Measurements from ENCODE around the gene SLC39A12. TPM values are rescaled to one million over a fixed set of nuclear protein-coding genes. Genes with fewer than 3 reads are reported as not detected.

The SLC39A12 gene
- total and polyA plus RNA-seq, 2 of the 8 experiments (the other 6 are each of a cell fraction or from before 2014, with no cell fraction given), result not detected

DNA sequence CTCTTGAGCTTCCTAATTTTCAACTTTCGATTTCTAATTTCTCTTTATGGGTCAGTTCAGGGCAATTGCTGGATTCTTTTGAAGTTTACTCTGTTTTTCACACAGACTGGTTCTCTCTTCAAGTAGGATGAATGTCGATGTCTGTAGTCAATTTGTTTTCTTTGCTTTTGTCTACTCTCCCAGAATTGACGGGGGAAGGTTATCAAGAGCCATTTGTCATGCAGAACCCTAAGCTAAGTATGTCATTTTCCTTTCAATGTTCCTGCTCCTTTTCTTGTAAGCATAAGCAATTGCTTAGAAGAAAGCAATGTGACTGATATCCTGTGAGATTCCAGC, 53.7 kb downstream of the SLC39A12 start (continued):
- TF ChIP-seq HDAC2 (IDR thresholded peaks at IDR 0.05; ENCODE audit: borderline replicate concordance in 1 of 2, low read depth in 2 of 2, low read length in 2 of 2), result no peak
- no peak for TF ChIP-seq PHF8 (conservative IDR thresholded peaks at IDR 0.05; ENCODE audit: low read depth, low read length)
- TF ChIP-seq JUN (IDR thresholded peaks at IDR 0.05; ENCODE audit: low read depth, low read length), result no peak
